ENCODE results near the gene NFXL1.

Gene NFXL1

GRCh38 chr4:47830265-47831025, 83.9 kb downstream of the NFXL1 start:
- no peak for DNase-seq

GRCh38 chr4:47829438-47829837, 84.9 kb downstream of the NFXL1 start:
- DNase-seq, result no peak

GRCh38 chr4:47827343-47828047, 86.9 kb downstream of the NFXL1 start:
- no peak for DNase-seq

- no peak for DNase-seq
Measured at GRCh38 chr4:47824840-47825239, 89.5 kb downstream of the NFXL1 start.

- DNase-seq, result no peak
Measured at GRCh38 chr4:47819178-47819577, 95.2 kb downstream of the NFXL1 start.

- no peak for DNase-seq
Measured at GRCh38 chr4:47817275-47817674, 97.1 kb downstream of the NFXL1 start.

GRCh38 chr4:47816748-47817147, 97.6 kb downstream of the NFXL1 start:
- no peak for DNase-seq

GRCh38 chr4:47814618-47815295, 99.6 kb downstream of the NFXL1 start:
- no peak for DNase-seq

GRCh38 chr4:47809654-47810203, 104.7 kb downstream of the NFXL1 start:
- DNase-seq, result no peak

GRCh38 chr4:47804598-47804997, 109.8 kb downstream of the NFXL1 start:
- no peak for DNase-seq

- DNase-seq, result no peak
Measured at GRCh38 chr4:47801481-47802002, 112.8 kb downstream of the NFXL1 start.

GRCh38 chr4:47798165-47798564, 116.2 kb downstream of the NFXL1 start:
- DNase-seq, result no peak

All from NCI-H2029 treated with DMSO at 0.1 percent for 48 hours (cell line).